ENCODE data around the gene NLRP5. TPM values are rescaled to one million over a fixed set of nuclear protein-coding genes. Genes with fewer than 3 reads are reported as not detected.

Gene NLRP5
- total and polyA plus RNA-seq, 2 of the 8 experiments (the other 6 are each of a cell fraction or from before 2014, with no cell fraction given) = not detected

GRCh38 chr19:56076498-56076897 lies 89.9 kb downstream of the NLRP5 start (continued):
- TF ChIP-seq HDAC2 (IDR thresholded peaks at IDR 0.05; ENCODE audit: borderline replicate concordance in 1 of 2, low read depth in 2 of 2, low read length in 2 of 2) (no peak), CREB1 (IDR thresholded peaks at IDR 0.05) (no peak)
